ENCODE results near the gene MRM2. TPM values are rescaled to one million over a fixed set of nuclear protein-coding genes. Genes with fewer than 3 reads are reported as not detected.

MRM2 gene
- polyA plus RNA-seq, 2 of the 4 experiments (the other 2 are of a cell fraction) = 35.6 to 44.0 TPM

DNA sequence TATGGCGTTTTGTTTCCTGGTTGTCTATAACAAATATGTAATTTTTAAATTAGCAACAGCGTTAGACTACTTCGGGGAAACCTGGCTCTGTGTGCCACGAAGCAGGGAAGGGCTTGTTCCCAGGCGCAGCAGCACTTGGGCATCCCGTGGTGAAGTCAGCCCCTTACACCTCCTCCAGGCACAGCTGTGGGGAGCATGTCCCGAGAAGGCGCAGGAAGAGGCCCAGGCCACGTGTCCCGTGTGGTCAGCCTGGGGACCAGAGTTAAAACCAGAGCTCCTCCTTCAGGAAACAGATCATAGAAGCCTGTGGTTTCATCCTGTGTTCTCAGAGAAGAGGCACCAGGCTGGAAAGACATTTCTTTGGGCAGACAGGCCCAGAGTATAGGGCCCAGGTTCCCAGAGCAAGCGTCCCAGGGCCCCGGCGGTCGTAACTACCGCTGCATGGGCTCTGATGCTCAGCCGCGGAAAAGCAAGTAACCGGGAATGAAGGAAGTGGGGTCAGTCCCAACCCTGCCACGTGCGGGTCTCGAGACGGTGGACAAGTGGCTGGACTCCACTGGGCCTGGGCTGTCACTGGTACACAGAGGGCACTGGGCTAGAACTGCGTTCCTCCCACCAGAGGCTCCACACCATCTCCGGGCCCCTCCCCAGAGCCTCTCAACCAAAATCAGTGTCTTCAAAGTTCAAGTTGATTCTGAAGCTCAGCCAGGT is 7.1 kb upstream of the MRM2 start:
- Histone ChIP-seq H3K4me3 (no peak overlapping the region), H3K4me2 (peak overlapping the region; percentile 45)

DNA sequence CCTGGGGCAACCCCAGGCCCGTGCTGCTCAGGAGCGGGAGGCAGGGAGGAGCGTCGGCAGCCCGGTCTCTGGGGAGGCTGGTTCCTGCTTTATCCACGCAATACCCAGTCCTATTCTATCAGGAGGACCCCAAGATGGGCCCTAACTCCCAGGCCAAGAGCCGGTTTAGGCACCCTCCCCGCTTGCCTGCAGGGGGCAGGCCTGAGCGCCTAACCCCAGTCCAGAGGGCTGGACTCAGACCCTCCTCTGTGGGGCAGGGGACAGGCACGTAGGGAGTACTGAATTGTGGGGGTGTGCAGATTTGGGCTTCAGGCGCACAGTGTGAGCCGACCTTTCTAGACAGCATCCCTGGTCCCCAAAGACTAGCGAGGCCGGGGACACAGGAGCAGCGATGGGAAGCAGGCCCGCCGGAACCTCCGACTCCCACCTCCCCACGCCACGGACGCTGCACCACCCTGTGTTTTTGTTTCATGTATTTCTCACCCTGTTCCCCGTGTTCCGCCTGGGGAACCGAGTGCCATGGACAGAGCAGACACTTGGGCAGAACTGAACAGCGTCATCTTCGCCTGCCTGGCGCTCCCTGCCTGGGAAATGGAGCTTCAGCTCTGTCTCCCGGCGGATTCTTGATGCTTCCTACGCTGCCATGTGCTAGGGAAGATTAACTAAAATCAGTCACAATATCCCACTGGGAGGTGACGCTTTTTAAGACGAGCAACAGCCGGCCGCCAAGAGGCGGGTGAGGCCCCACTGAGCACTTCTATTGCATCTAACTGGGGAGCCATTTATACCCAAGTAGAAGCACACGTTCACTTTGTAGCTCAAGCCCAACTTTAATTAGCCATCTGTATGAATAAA is 5.4 kb upstream of the MRM2 start:
- no peak overlapping the region for H3K4me3 ChIP-seq
- DNase-seq (ENCODE audit: low read depth in 1 of 2, low spot score in 1 of 2) = peak in 1 of 2 experiments; percentile 66
- H3K4me1 ChIP-seq = peaks cover 23% of the 10 kb centered on the region
- no peak for FAIRE-seq
- H3K9me3 ChIP-seq = no peaks in the 10 kb centered on the region
- POLR2A ChIA-PET = interaction anchor here (1.6 kb wide), 1 partner anchor 11 kb away, joined by 3 read pairs; no protein-coding TSS in a partner anchor
- H3K4me2 ChIP-seq = no peak overlapping the region
- CTCF ChIA-PET = interaction anchor here (0.7 to 2.8 kb wide), 12 partner anchors 9 to 680 kb away, joined by 3 to 32 read pairs (median 4); no protein-coding TSS in a partner anchor
- H3K27ac ChIP-seq = no peak overlapping the region
- ATAC-seq = peak; percentile 51 to 64; a peak in 4 of 6 replicates
- peak; percentile 58 for TF ChIP-seq SMC3 (IDR thresholded peaks at IDR 0.05)
- TF ChIP-seq, protein P1, sequence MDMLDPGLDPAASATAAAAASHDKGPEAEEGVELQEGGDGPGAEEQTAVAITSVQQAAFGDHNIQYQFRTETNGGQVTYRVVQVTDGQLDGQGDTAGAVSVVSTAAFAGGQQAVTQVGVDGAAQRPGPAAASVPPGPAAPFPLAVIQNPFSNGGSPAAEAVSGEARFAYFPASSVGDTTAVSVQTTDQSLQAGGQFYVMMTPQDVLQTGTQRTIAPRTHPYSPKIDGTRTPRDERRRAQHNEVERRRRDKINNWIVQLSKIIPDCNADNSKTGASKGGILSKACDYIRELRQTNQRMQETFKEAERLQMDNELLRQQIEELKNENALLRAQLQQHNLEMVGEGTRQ (IDR thresholded peaks at IDR 0.05) = no peak
- peak; percentile 43 to 54; a peak in 4 of 5 replicates for TF ChIP-seq RAD21 (conservative IDR thresholded peaks at IDR 0.05 in 1 of 2, IDR thresholded peaks at IDR 0.05 in 1 of 2)
- TF ChIP-seq, protein P2, sequence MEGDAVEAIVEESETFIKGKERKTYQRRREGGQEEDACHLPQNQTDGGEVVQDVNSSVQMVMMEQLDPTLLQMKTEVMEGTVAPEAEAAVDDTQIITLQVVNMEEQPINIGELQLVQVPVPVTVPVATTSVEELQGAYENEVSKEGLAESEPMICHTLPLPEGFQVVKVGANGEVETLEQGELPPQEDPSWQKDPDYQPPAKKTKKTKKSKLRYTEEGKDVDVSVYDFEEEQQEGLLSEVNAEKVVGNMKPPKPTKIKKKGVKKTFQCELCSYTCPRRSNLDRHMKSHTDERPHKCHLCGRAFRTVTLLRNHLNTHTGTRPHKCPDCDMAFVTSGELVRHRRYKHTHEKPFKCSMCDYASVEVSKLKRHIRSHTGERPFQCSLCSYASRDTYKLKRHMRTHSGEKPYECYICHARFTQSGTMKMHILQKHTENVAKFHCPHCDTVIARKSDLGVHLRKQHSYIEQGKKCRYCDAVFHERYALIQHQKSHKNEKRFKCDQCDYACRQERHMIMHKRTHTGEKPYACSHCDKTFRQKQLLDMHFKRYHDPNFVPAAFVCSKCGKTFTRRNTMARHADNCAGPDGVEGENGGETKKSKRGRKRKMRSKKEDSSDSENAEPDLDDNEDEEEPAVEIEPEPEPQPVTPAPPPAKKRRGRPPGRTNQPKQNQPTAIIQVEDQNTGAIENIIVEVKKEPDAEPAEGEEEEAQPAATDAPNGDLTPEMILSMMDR (IDR thresholded peaks at IDR 0.05) = peak; percentile 53
- WGBS (ENCODE audit: missing lambda C conversion rate) = 86% methylated on average over 32 of the region's 36 CpGs

More for the DNA sequence above, 7.1 kb upstream of the MRM2 start:
- DNase-seq (ENCODE audit: low read depth in 1 of 2, low spot score in 1 of 2) (peak; percentile 66 to 71), ATAC-seq (peak; percentile 62 to 71), FAIRE-seq (no peak)
- TF ChIP-seq CHD4 (IDR thresholded peaks at IDR 0.05; ENCODE audit: borderline replicate concordance) (no peak), JUNB (IDR thresholded peaks at IDR 0.05) (no peak), RAD21 (conservative IDR thresholded peaks at IDR 0.05 in 1 of 2, IDR thresholded peaks at IDR 0.05 in 1 of 2) (0 out of 5 replicates have a peak, but pooled peaks of 1 of the 2 experiments have one; percentile 13), SREBF2 (IDR thresholded peaks at IDR 0.05) (no peak), EHMT2 (IDR thresholded peaks at IDR 0.05; ENCODE audit: low read depth) (no peak), EP300 (IDR thresholded peaks at IDR 0.05) (no peak), POLR2AphosphoS2 (conservative IDR thresholded peaks at IDR 0.05; ENCODE audit: low read length) (no peak), KDM1A (IDR thresholded peaks at IDR 0.05; ENCODE audit: low read depth) (no peak), TP53 (CRISPR knock-in tag; IDR thresholded peaks at IDR 0.05) (no peak), FOXS1 (CRISPR knock-in tag; IDR thresholded peaks at IDR 0.05) (no peak), FOSL2 (IDR thresholded peaks at IDR 0.05) (no peak), FOSL2 (CRISPR knock-in tag; IDR thresholded peaks at IDR 0.05) (0 out of 2 replicates have a peak, but pooled peaks have one; percentile 8), ESRRA (IDR thresholded peaks at IDR 0.05; ENCODE audit: borderline replicate concordance, low read length) (no peak), ZFP36 (IDR thresholded peaks at IDR 0.05; ENCODE audit: borderline replicate concordance, partially characterized antibody) (no peak)
- TF ChIP-seq, protein P3, sequence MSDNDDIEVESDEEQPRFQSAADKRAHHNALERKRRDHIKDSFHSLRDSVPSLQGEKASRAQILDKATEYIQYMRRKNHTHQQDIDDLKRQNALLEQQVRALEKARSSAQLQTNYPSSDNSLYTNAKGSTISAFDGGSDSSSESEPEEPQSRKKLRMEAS (IDR thresholded peaks at IDR 0.05) = peak; percentile 85
- TF ChIP-seq, protein P1 (IDR thresholded peaks at IDR 0.05) = peak; percentile 72
- POLR2A ChIA-PET = interaction anchor here (0.7 to 1.6 kb wide), 3 partner anchors 12 to 61 kb away, joined by 3 to 7 read pairs (median 3); no protein-coding TSS in a partner anchor
- Histone ChIP-seq H3K4me1 (peaks cover 15% of the 10 kb centered on the region), H3K27ac (peak overlapping the region; percentile 52 to 82), H3K9me3 (no peaks in the 10 kb centered on the region)
- CTCF ChIA-PET = interaction anchor here (0.6 to 2.8 kb wide), 15 partner anchors 11 to 1348 kb away, joined by 3 to 32 read pairs (median 3); no protein-coding TSS in a partner anchor
- 54% methylated on average over 19 of the region's 24 CpGs for WGBS (ENCODE audit: missing lambda C conversion rate)

All from A549 (cell line).